Measurements from ENCODE around the gene NTRK1.

The NTRK1 gene

GRCh38 chr1:156838972-156839371 is 21.7 kb upstream of the NTRK1 start:
- DNase-seq (ENCODE audit: low spot score): peak; percentile 86

GRCh38 chr1:156839426-156840109 is 21.1 kb upstream of the NTRK1 start:
- DNase-seq (ENCODE audit: low spot score): no peak

GRCh38 chr1:156840186-156840897 is 20.3 kb upstream of the NTRK1 start:
- no peak for DNase-seq (ENCODE audit: low spot score)

GRCh38 chr1:156840898-156841279 is 19.8 kb upstream of the NTRK1 start:
- no peak for DNase-seq (ENCODE audit: low spot score)

- DNase-seq (ENCODE audit: low spot score): no peak
These were observed 19.3 kb upstream of the NTRK1 start for GRCh38 chr1:156841295-156841855.

GRCh38 chr1:156842618-156843300 is 17.9 kb upstream of the NTRK1 start:
- DNase-seq (ENCODE audit: low spot score): no peak

- no peak for DNase-seq (ENCODE audit: low spot score)
These were observed 16.6 kb upstream of the NTRK1 start for GRCh38 chr1:156844102-156844501.

GRCh38 chr1:156844638-156845037 is 16.0 kb upstream of the NTRK1 start:
- no peak for DNase-seq (ENCODE audit: low spot score)

- no peak for DNase-seq (ENCODE audit: low spot score)
These were observed 15.4 kb upstream of the NTRK1 start for GRCh38 chr1:156845055-156845952.

GRCh38 chr1:156845953-156846545 is 14.6 kb upstream of the NTRK1 start:
- DNase-seq (ENCODE audit: low spot score): no peak

GRCh38 chr1:156846643-156847042 is 14.0 kb upstream of the NTRK1 start:
- DNase-seq (ENCODE audit: low spot score): no peak

GRCh38 chr1:156847591-156848460 is 12.8 kb upstream of the NTRK1 start:
- no peak for DNase-seq (ENCODE audit: low spot score)

- DNase-seq (ENCODE audit: low spot score): no peak
These were observed 12.1 kb upstream of the NTRK1 start for GRCh38 chr1:156848461-156849150.

GRCh38 chr1:156849151-156849496 is 11.5 kb upstream of the NTRK1 start:
- no peak for DNase-seq (ENCODE audit: low spot score)

- DNase-seq (ENCODE audit: low spot score): peak; percentile 55
These were observed 8.8 kb upstream of the NTRK1 start for GRCh38 chr1:156851779-156852417.

- DNase-seq (ENCODE audit: low spot score): peak; percentile 85
These were observed 8.2 kb upstream of the NTRK1 start for GRCh38 chr1:156852418-156852874.

- no peak for DNase-seq (ENCODE audit: low spot score)
These were observed 6.9 kb upstream of the NTRK1 start for GRCh38 chr1:156853761-156854160.

GRCh38 chr1:156854634-156855033 is 6.0 kb upstream of the NTRK1 start:
- no peak for DNase-seq (ENCODE audit: low spot score)

GRCh38 chr1:156856282-156856785 is 4.3 kb upstream of the NTRK1 start:
- DNase-seq (ENCODE audit: low spot score): no peak

Data from D341Med (cell line).